ENCODE data around the gene BBS2. TPM values are rescaled to one million over a fixed set of nuclear protein-coding genes. Genes with fewer than 3 reads are reported as not detected.

BBS2 gene
- total and polyA plus RNA-seq, 2 experiments from 2014 or later: 13.7 to 25.2 TPM

DNA sequence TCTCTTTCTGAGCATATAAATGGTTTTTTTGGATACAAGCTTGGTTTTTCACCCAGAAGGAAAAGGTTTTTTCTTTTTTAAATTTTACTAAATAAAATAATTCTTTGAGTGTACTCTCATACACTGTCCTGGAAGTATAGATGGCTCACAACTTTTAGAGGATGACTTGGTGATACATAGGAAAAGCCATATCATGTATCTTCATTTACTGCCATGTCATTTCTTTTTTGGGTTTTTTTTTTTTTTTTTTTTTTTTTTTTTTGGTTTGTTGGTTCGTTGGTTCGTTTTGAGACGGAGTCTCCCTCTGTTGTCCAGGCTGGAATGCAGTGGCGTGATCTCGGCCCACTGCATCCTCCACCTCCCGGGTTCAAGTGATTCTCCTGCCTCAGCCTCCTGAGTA lies 56.7 kb downstream of the BBS2 start:
- Histone ChIP-seq H2AFZ (no peak overlapping the region), H3K27me3 (ENCODE audit: insufficient read depth) (no peaks in the 10 kb centered on the region), H3K4me2 (no peak overlapping the region), H3K36me3 (ENCODE audit: insufficient read depth) (peaks cover 73% of the 10 kb centered on the region), H3K79me2 (replicated peaks; ENCODE audit: insufficient read depth) (no peaks in the 10 kb centered on the region), H4K20me1 (replicated peaks; ENCODE audit: insufficient read depth) (peaks cover 11% of the 10 kb centered on the region; the same call in 1 of the 2 replicates), H3K27ac (ENCODE audit: low read depth) (no peak overlapping the region), H3F3A (replicated peaks; ENCODE audit: low read depth) (no peaks in the 10 kb centered on the region), H3K4me1 (ENCODE audit: insufficient read depth) (no peaks in the 10 kb centered on the region), H3K9me2 (ENCODE audit: insufficient read depth) (no peaks in the 10 kb centered on the region), H3K4me3 (no peak overlapping the region)
- TF ChIP-seq CREB1 (CRISPR knock-in tag; IDR thresholded peaks at IDR 0.05; ENCODE audit: low read depth): no peak
- TF ChIP-seq EZH2phosphoT487 (IDR thresholded peaks at IDR 0.05; ENCODE audit: unreplicated experiment): no peak
- no peak for TF ChIP-seq REST (IDR thresholded peaks at IDR 0.05; ENCODE audit: unreplicated experiment)
- TF ChIP-seq POLR2AphosphoS5 (IDR thresholded peaks at IDR 0.05; ENCODE audit: low read depth): no peak
- TF ChIP-seq, protein P1, sequence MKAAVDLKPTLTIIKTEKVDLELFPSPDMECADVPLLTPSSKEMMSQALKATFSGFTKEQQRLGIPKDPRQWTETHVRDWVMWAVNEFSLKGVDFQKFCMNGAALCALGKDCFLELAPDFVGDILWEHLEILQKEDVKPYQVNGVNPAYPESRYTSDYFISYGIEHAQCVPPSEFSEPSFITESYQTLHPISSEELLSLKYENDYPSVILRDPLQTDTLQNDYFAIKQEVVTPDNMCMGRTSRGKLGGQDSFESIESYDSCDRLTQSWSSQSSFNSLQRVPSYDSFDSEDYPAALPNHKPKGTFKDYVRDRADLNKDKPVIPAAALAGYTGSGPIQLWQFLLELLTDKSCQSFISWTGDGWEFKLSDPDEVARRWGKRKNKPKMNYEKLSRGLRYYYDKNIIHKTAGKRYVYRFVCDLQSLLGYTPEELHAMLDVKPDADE (IDR thresholded peaks at IDR 0.05): no peak
- TF ChIP-seq ZNF331 (CRISPR knock-in tag; IDR thresholded peaks at IDR 0.05; ENCODE audit: low read depth): no peak
- TF ChIP-seq ZNF114 (CRISPR knock-in tag; IDR thresholded peaks at IDR 0.05): no peak
- no peak for TF ChIP-seq NANOG (IDR thresholded peaks at IDR 0.05; ENCODE audit: borderline replicate concordance)
- TF ChIP-seq STAT1 (IDR thresholded peaks at IDR 0.05; ENCODE audit: unreplicated experiment): no peak
- TF ChIP-seq, protein P2, sequence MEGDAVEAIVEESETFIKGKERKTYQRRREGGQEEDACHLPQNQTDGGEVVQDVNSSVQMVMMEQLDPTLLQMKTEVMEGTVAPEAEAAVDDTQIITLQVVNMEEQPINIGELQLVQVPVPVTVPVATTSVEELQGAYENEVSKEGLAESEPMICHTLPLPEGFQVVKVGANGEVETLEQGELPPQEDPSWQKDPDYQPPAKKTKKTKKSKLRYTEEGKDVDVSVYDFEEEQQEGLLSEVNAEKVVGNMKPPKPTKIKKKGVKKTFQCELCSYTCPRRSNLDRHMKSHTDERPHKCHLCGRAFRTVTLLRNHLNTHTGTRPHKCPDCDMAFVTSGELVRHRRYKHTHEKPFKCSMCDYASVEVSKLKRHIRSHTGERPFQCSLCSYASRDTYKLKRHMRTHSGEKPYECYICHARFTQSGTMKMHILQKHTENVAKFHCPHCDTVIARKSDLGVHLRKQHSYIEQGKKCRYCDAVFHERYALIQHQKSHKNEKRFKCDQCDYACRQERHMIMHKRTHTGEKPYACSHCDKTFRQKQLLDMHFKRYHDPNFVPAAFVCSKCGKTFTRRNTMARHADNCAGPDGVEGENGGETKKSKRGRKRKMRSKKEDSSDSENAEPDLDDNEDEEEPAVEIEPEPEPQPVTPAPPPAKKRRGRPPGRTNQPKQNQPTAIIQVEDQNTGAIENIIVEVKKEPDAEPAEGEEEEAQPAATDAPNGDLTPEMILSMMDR (conservative IDR thresholded peaks at IDR 0.05; ENCODE audit: low read depth in 2 of 2): no peak
- TF ChIP-seq ZNF462 (CRISPR knock-in tag; IDR thresholded peaks at IDR 0.05): no peak
- Mint-ChIP-seq H3K36me3 (ENCODE audit: low read depth) (peaks cover 67% of the 10 kb centered on the region), H3K27me3 (ENCODE audit: insufficient read depth, low read depth, poor library complexity) (no peaks in the 10 kb centered on the region), H3K4me1 (no peaks in the 10 kb centered on the region), H3K27ac (no peak overlapping the region), H3K9me3 (no peaks in the 10 kb centered on the region), H3K4me3 (no peak overlapping the region)
- DNase-seq (ENCODE audit: low spot score) (no peak), ATAC-seq (no peak)
